Stimulated activated naive CD8-positive, alpha-beta T cell treated with anti-CD3 and anti-CD28 coated beads, Interleukin-15, amount 100 ng/mL, for 72 hours (primary cell): ENCODE measurements around the gene SERPINB8.

Experiments used
- ATAC-seq: fragments of 150-1000 bp; cut with Tn5 transposase; 2 replicates; pipeline ENCODE4 v1.10.0; 2021; ENCODE audit warnings: mild to moderate bottlenecking, moderate library complexity
- DNase-seq, 2 donors: peaks; one replicate each; pipeline ENCODE4 v3.0.0; 2021 to 2022
- H3K27ac Mint-ChIP-seq, 2 donors: one replicate each; pipeline ENCODE4 v1.8.0; 2022; ENCODE audit warnings: mild to moderate bottlenecking in 2 of 2, mixed read lengths in 2 of 2, moderate library complexity in 2 of 2
- H3K27me3 Mint-ChIP-seq: one replicate; pipeline ENCODE4 v1.8.0; 2022; ENCODE audit warnings: mixed read lengths
- H3K4me1 Mint-ChIP-seq: one replicate; pipeline ENCODE4 v1.8.0; 2022; ENCODE audit warnings: mild to moderate bottlenecking, mixed read lengths
- H3K4me3 Mint-ChIP-seq, 2 donors: one replicate each; pipeline ENCODE4 v1.8.0; 2022; ENCODE audit warnings: mild to moderate bottlenecking in 2 of 2, mixed read lengths in 2 of 2, moderate library complexity in 1 of 2
- H3K9me3 Mint-ChIP-seq, 2 donors: one replicate each; pipeline ENCODE4 v1.8.0; 2022; ENCODE audit warnings: mixed read lengths in 2 of 2

The SERPINB8 gene

DNA sequence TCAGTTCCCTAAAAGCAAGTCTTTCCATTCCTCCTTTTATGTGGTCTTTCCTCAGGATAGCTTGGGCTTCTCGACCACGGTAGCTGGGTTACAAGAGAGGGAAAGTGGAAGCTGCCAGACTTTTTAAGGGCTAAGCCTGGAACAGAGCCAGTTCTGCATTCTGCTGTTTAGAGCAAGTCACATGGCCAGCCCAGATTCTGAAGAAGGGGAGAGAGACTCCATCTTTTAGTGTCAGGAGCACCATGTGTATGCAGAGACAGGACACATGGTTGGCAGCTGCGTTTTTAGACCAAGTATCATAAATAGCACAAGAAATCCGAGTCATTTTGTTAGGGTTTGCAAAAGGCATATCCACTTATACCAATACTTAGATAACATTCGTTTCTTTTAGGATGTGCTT lies 16.1 kb upstream of the SERPINB8 start:
- Mint-ChIP-seq H3K9me3 (peaks cover 6 to 7% of the 10 kb centered on the region in 2 donors), H3K4me3 (no peak overlapping the region), H3K4me1 (peaks cover 27% of the 10 kb centered on the region), H3K27ac (no peak overlapping the region), H3K27me3 (peaks cover 36% of the 10 kb centered on the region)
- ATAC-seq (no peak), DNase-seq (no peak)

DNA sequence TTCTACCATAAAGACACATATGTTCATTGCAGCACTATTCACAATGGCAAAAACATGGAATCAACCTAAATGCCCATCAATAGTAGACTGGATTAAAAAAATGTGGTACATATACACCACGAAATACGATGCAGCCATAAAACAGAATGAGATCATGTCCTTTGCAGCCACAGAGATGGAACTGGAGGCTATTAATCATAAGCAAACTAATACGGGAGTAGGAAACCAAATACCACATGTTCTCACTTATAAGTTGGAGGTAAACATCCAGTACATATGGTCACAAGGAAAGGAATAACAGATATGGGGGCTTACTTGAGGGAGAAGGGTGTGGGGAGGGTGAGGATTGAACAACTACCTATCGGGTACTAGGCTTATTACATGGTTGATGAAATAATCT lies 13.1 kb upstream of the SERPINB8 start:
- Mint-ChIP-seq H3K27ac (no peak overlapping the region), H3K9me3 (peaks cover 0 to under 1% of the 10 kb centered on the region in 2 donors), H3K4me3 (no peak overlapping the region), H3K4me1 (peaks cover under 1% of the 10 kb centered on the region), H3K27me3 (peaks cover 44% of the 10 kb centered on the region)
- ATAC-seq (peak; percentile 73), DNase-seq (no peak)

DNA sequence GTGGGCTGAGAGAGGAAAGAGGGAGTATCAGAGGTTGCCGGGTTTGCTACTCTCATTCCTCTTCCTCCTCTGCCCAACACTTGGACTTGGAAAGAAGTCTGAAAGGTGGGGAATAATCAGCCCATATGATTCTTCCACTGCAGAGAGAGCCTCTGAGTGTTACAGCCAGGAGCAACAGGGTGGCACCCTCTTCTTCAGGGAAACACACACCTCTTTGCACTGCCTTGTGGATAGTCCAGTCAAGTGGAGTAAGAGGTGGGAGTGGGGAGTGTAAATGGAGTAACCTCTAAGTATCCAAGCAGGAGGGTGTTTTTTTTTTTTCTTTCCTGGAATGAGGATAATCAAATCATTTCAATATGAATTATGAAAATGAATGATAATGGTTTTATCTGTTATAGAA lies 9.0 kb upstream of the SERPINB8 start:
- H3K9me3 Mint-ChIP-seq: no peaks in the 10 kb centered on the region

DNA sequence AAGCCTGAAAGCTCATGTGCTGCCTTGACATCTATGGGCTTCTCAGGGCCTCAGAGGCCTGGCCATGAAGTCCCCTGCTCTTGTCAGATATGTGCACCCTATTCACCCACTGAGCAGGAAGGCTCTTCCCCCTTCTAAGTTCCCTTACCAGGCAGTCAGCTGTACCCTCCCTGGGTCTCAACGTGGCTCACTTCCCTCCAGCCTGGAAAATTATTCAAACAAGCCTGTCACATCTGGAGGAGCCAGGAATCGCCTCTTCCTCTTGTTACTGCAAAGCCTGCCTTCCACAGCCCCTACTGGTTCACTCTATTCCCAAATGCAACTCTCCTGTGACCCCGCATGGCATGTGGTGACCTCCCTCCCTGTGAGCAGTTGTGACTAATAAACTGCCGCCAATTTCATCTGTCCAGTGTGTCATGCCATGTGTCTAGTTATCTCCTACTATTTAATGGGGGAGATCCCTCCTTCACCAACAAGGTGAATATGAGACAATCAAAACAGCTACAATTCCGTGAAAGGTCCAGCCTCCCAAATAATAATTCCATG lies 8.4 kb upstream of the SERPINB8 start:
- DNase-seq (no peak), ATAC-seq (no peak)
- H3K27me3 Mint-ChIP-seq: peaks cover 40% of the 10 kb centered on the region
- H3K4me1 Mint-ChIP-seq: no peaks in the 10 kb centered on the region
- H3K9me3 Mint-ChIP-seq: no peaks in the 10 kb centered on the region
- no peak overlapping the region for H3K4me3 Mint-ChIP-seq
- H3K27ac Mint-ChIP-seq: peak overlapping the region in 1 of 2 donors; percentile 8

More for the DNA sequence above, 9.0 kb upstream of the SERPINB8 start:
- Mint-ChIP-seq H3K4me3 (no peak overlapping the region), H3K27ac (peak overlapping the region in 1 of 2 donors; percentile 9), H3K4me1 (no peaks in the 10 kb centered on the region), H3K27me3 (peaks cover 46% of the 10 kb centered on the region)
- DNase-seq: no peak
- no peak for ATAC-seq

DNA sequence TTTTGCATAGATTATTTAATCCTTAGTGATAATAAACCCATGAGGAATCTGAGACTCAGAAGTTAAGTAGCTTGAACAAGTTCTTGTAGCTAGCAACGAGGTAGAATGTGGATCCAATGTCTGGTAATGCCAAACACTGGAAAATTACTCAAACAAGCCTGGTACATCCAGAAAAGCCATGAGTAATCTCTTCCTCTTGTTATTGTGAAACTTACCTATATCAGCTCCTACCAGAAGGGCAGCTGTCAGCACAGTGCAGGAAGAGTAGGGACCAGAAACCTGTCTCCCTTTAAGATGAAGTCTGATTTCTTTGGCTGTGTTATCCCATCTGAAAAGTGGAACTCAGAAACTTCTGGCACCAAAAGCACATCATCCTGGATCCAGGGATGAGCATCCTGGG lies 7.7 kb upstream of the SERPINB8 start:
- H3K4me1 Mint-ChIP-seq: no peaks in the 10 kb centered on the region
- no peak overlapping the region for H3K27ac Mint-ChIP-seq
- H3K27me3 Mint-ChIP-seq: peaks cover 34% of the 10 kb centered on the region
- H3K4me3 Mint-ChIP-seq: no peak overlapping the region
- ATAC-seq (peak; percentile 61), DNase-seq (no peak)
- no peaks in the 10 kb centered on the region for H3K9me3 Mint-ChIP-seq

DNA sequence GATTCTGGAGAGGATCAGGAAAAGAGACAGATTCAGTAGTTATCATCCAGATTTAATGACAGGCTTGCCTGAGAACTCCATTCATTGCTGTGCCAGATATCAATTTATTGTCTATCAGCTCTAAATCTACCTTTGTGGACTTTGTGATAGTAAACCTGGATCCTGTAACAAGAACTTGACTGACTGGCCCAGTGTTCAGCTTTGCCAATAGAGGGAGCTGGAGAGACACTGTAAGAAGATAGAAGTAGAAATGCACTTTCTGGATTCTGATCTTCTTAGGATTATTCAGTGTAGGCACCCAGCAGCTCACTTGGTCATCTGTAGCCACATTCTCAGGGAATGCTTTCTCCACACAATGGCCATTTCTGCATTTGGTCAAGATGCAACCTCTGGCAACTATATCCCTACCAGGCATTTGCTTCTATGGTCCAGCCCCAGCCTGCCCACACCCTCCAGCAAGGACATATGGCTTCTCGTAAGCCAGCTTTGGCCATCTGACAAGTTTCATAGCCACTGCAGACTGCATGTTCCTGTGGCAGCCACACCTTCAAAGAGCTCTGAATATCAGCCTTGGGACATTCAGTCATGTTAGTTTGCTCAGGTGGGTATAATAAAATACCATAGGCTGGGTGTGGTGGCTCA lies 6.1 kb upstream of the SERPINB8 start:
- Mint-ChIP-seq H3K27ac (no peak overlapping the region), H3K27me3 (peaks cover 26% of the 10 kb centered on the region), H3K4me3 (no peak overlapping the region), H3K9me3 (no peaks in the 10 kb centered on the region), H3K4me1 (no peaks in the 10 kb centered on the region)
- DNase-seq (peak in 1 of 2 donors; percentile 27), ATAC-seq (peak; percentile 71)

DNA sequence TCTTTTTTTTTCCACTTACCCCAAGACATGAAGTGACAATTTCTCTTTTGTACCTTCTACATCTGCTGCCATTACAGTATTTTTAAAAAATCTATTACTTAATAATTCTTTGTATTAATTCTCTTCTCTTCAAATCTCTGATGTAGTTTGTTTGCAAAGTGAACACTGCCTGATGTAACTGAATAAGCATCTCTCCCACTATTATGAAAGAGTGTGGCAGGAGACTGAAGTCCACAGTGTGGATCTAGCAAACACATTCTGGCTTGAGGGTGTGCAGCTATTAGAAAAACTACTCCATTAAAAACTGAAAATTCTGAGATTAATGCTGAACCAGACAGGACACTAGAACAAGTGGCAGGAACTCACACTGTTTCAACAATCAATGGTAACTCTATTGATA lies 5.0 kb upstream of the SERPINB8 start:
- Mint-ChIP-seq H3K27me3 (peaks cover 26% of the 10 kb centered on the region), H3K27ac (no peak overlapping the region), H3K4me1 (peaks cover 12% of the 10 kb centered on the region), H3K4me3 (no peak overlapping the region), H3K9me3 (no peaks in the 10 kb centered on the region)
- ATAC-seq (no peak), DNase-seq (no peak)

DNA sequence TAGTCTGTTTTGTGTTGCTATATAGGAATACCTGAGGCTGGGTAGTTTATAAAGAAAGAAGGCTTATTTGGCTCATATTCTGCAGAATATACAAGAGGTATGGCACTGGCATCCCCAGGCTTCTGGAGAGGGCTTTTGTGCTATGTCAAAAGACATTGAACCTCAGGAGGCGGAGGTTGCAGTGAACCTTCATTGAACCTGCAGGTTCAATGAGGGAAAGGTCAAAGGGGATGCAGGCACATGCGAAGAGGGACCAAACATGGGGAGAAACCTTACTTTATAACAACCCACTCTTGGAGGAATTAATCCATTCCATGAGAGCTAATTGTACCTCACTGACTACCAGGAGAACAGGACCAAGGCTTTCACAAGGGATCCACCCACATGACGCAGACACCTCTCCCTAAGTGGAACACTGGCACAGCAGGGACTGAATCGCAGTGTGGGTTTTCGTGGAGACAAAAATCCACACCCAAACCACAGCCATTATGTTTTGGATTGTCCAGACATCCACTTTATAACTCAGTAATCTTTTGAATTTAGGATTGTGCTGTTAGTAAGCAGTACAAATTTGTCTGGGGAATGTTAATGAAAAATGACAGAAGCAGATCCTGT lies 4.1 kb upstream of the SERPINB8 start:
- Mint-ChIP-seq H3K4me1 (peaks cover 14% of the 10 kb centered on the region), H3K27me3 (peaks cover 20% of the 10 kb centered on the region), H3K9me3 (no peaks in the 10 kb centered on the region), H3K27ac (no peak overlapping the region), H3K4me3 (no peak overlapping the region)
- ATAC-seq (no peak), DNase-seq (no peak)

DNA sequence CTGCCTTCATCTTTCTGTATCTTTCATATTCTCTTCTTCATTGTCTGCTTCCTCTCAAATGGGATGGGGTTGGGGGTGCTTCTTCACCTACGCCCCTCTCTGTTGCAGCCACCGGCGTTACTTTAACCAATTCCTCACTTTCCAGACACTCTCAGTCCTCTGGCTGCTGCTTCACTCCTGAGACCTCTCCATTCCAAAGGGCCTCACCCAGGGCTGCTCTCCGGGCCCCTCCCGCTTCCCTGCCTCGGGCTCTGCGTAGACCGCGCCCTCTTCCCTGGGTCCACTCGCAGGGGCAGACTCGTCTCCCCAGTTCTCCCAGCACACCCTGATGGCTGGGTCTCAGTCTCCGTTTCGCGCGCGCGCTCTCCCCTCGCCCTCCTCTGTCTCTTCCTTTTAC lies 926 bp downstream of the SERPINB8 start:
- no peak for DNase-seq
- Mint-ChIP-seq H3K27me3 (no peaks in the 10 kb centered on the region), H3K27ac (peak overlapping the region; percentile 79 to 99), H3K4me1 (peaks cover 37% of the 10 kb centered on the region), H3K9me3 (no peaks in the 10 kb centered on the region), H3K4me3 (peak overlapping the region; percentile 98 to 99)
- ATAC-seq: peak; percentile 2

DNA sequence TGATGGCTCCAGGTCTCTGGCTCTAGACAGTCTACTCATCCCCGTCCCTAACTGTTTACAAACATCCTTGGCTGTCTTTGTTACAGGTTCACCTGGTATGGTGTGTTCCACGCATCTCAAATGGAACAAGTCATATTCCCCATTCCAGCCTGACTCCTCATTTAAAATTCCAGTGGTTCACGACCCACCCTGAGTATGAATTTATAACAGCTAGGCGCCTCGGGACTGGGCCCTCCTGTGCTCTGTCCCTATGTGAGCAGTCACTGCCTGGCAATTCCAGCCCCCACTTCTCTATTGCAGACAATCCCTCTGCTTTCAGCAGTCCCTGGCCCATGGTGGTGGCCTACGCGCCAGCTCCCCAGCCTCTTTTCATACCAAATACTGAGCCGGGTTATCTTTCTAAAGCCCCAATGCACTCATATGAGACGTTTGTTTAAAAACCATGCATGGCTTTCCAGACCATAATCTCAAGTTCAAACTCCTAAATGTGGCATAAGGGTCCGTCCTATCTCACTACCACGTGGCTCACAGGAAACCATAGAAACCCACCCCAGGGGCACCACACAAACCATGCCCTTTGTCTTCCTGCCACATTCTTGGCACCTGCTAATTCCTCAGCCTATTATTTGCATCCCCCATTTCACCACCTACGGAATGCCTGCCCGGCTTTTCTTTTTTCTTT lies 1.6 kb downstream of the SERPINB8 start:
- ATAC-seq (no peak), DNase-seq (no peak)
- Mint-ChIP-seq H3K27ac (peak overlapping the region; percentile 79 to 99), H3K4me1 (peaks cover 37% of the 10 kb centered on the region), H3K9me3 (no peaks in the 10 kb centered on the region), H3K27me3 (no peaks in the 10 kb centered on the region), H3K4me3 (peak overlapping the region; percentile 98 to 99)

DNA sequence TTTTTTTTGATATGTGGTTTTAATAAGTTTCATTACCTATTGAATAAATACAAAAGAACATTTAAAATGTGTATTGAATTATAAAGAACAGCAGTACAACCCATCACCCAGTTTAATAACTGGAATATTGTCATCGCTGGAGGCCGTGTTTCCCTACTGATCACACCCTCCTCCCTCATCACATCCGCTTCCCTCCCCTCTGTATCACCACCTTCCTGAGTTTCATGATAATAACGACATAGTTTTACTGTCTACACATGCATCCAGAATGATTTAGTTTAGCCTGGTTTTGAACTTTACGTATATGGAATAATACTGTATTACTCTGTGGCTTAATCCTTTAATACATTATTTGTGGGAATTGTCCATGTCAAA lies 2.1 kb downstream of the SERPINB8 start:
- peaks cover 37% of the 10 kb centered on the region for H3K4me1 Mint-ChIP-seq
- H3K9me3 Mint-ChIP-seq: no peaks in the 10 kb centered on the region
- no peak overlapping the region for H3K27ac Mint-ChIP-seq
- DNase-seq: no peak
- H3K4me3 Mint-ChIP-seq: peak overlapping the region; percentile 98 to 99
- no peaks in the 10 kb centered on the region for H3K27me3 Mint-ChIP-seq
- no peak for ATAC-seq

DNA sequence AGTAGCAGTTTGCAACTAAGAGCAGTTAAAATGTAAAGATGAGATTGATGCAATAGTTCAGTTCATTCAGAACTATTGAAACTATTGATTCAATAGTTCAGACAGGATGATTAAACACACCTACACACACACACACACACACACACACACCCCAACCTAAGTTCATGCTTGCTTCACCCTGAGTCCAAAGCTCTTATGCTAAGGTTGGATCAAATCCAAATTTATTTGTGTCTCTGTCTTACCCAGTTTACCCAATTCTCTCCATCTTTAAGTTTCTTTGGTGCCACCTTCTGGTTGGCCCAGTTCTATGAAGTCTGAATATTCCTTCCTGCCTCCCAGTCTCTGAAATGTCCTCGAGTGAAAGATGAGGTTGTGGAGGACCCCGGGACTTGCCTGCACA lies 5.1 kb downstream of the SERPINB8 start:
- H3K27ac Mint-ChIP-seq: no peak overlapping the region
- H3K4me1 Mint-ChIP-seq: peaks cover 32% of the 10 kb centered on the region
- DNase-seq: no peak
- H3K9me3 Mint-ChIP-seq: no peaks in the 10 kb centered on the region
- ATAC-seq: no peak
- no peak overlapping the region for H3K4me3 Mint-ChIP-seq
- no peaks in the 10 kb centered on the region for H3K27me3 Mint-ChIP-seq

DNA sequence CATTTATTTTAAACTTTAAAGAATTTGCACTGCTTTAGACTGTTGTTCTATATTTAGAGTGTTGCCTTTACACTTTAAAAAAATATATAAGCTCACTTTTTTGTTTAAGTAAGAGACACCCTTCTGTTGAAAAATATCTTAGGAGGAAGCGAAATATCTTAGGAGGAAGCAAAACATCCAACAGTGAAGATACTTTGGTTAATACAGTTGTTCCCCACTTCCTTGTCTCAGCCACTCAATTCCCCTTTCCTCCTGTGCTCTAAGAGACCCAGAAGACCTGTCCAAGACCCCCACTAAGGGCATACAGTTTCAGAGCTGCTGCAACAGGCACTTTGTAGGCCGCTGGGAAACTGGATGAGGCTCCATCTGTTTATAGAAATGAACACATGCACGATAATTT lies 5.7 kb downstream of the SERPINB8 start:
- DNase-seq: no peak
- H3K27me3 Mint-ChIP-seq: no peaks in the 10 kb centered on the region
- no peak overlapping the region for H3K27ac Mint-ChIP-seq
- no peak for ATAC-seq
- no peak overlapping the region for H3K4me3 Mint-ChIP-seq
- no peaks in the 10 kb centered on the region for H3K9me3 Mint-ChIP-seq
- peaks cover 32% of the 10 kb centered on the region for H3K4me1 Mint-ChIP-seq

DNA sequence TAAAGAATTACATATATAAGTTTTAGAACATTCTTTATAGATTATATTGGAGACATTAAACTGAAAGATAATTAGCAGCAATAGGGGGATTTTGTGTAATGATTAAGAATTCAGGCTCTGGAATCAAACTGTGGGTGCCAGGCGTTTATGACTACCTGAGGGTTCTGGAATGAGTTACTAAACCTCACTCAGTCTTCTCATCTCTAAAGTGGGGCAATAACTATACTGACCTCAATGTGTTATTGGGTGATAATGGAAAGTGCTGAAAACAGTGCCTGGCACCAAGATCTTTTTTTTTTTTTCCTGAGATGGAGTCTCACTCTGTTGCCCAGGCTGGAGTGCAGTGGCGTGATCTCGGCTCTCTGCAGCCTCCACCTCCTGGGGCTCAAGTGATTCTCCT lies 7.2 kb downstream of the SERPINB8 start:
- no peak overlapping the region for H3K27ac Mint-ChIP-seq
- H3K9me3 Mint-ChIP-seq: no peaks in the 10 kb centered on the region
- H3K4me1 Mint-ChIP-seq: peaks cover 19% of the 10 kb centered on the region
- peak; percentile 73 for ATAC-seq
- H3K27me3 Mint-ChIP-seq: no peaks in the 10 kb centered on the region
- H3K4me3 Mint-ChIP-seq: no peak overlapping the region
- DNase-seq: no peak

DNA sequence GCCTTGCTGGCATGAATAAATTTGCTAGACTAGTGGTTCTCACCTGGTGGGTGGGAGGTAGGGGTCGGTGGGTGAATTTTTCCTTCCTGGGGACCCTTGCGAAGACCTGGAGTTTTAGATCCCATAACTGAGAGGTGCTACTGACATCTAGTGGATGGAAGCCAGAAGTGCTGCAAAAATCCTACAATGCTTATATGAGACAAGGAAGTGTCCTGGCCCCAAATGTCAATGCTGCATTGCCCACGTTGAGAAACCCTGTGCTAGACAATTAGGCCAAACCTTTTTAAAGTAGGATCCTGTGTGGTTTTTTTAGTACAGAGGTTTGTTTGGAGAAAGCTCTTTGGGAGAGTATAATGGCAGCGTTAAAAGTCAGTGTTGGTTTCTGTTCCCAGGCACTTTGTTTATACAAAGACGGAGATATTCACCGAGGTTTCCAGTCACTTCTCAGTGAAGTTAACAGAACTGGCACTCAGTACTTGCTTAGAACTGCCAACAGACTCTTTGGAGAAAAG lies 9.6 kb downstream of the SERPINB8 start:
- no peak overlapping the region for H3K4me3 Mint-ChIP-seq
- DNase-seq (peak; percentile 22 to 31), ATAC-seq (peak; percentile 49)
- H3K4me1 Mint-ChIP-seq: peaks cover 17% of the 10 kb centered on the region
- H3K27me3 Mint-ChIP-seq: no peaks in the 10 kb centered on the region
- no peaks in the 10 kb centered on the region for H3K9me3 Mint-ChIP-seq
- peak overlapping the region in 1 of 2 donors; percentile 35 for H3K27ac Mint-ChIP-seq

DNA sequence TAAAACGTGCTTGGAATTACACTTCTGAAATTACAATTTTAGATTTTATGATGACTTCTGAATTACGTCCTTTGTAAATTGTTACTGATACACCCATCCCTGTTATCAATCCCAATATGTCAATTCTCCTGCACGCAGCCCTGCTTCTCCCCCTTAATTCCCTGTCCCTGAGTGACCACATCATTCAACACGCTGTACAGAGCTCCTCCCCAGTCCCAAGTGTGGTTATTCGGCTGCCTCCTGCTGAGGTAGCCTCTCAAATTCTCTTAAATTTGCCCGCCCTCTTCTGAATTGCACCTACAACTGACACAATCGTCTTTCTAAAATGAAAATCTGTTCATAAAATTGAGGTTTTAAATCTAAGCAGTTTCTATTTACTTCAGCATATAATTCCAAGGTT lies 10.1 kb downstream of the SERPINB8 start:
- ATAC-seq (no peak), DNase-seq (no peak)
- H3K4me1 Mint-ChIP-seq: peaks cover 11% of the 10 kb centered on the region
- H3K27me3 Mint-ChIP-seq: no peaks in the 10 kb centered on the region
- no peak overlapping the region for H3K4me3 Mint-ChIP-seq
- H3K9me3 Mint-ChIP-seq: no peaks in the 10 kb centered on the region
- peak overlapping the region in 1 of 2 donors; percentile 65 for H3K27ac Mint-ChIP-seq
